CD1c-positive myeloid dendritic cell (primary cell): ENCODE measurements around the gene SGCA.

Source experiments
- DNase-seq: peaks from one replicate; pipeline ENCODE4 v3.0.0-alpha.2; 2016; ENCODE audit errors: extremely low spot score

Gene SGCA

GRCh38 chr17:50192618-50193291 lies 26.9 kb downstream of the SGCA start:
- no peak for DNase-seq

GRCh38 chr17:50194140-50194933 lies 28.5 kb downstream of the SGCA start:
- no peak for DNase-seq

- DNase-seq = no peak
Measured at GRCh38 chr17:50194934-50195865, 29.4 kb downstream of the SGCA start.

GRCh38 chr17:50196036-50196435 lies 30.2 kb downstream of the SGCA start:
- DNase-seq = no peak

GRCh38 chr17:50196826-50197225 lies 31.0 kb downstream of the SGCA start:
- no peak for DNase-seq

GRCh38 chr17:50198026-50198669 lies 32.3 kb downstream of the SGCA start:
- DNase-seq = peak; percentile 63

- DNase-seq = no peak
Measured at GRCh38 chr17:50199211-50199802, 33.5 kb downstream of the SGCA start.

- DNase-seq = peak; percentile 47
Measured at GRCh38 chr17:50199803-50200456, 34.1 kb downstream of the SGCA start.

- peak; percentile 88 for DNase-seq
Measured at GRCh38 chr17:50200457-50201275, 34.9 kb downstream of the SGCA start.

- DNase-seq = no peak
Measured at GRCh38 chr17:50201276-50201854, 35.6 kb downstream of the SGCA start, which contains the start of gene COL1A1. COL1A1 (minus strand) TSS chr17:50201631; CDS start chr17:50201513, 118 bp downstream.

GRCh38 chr17:50203086-50203485 lies 37.3 kb downstream of the SGCA start:
- DNase-seq = no peak

- DNase-seq = no peak
Measured at GRCh38 chr17:50203604-50204345, 38.0 kb downstream of the SGCA start.

GRCh38 chr17:50204431-50204830 lies 38.6 kb downstream of the SGCA start:
- no peak for DNase-seq

- DNase-seq = no peak
Measured at GRCh38 chr17:50205111-50205962, 39.5 kb downstream of the SGCA start.

- no peak for DNase-seq
Measured at GRCh38 chr17:50205963-50206505, 40.2 kb downstream of the SGCA start.

- no peak for DNase-seq
Measured at GRCh38 chr17:50206604-50207293, 40.9 kb downstream of the SGCA start.

GRCh38 chr17:50207315-50207714 lies 41.5 kb downstream of the SGCA start:
- DNase-seq = no peak
